ENCODE measurements around the gene P4HA3. TPM values are rescaled to one million over a fixed set of nuclear protein-coding genes. Genes with fewer than 3 reads are reported as not detected.

The P4HA3 gene
- total and polyA plus RNA-seq, 2 experiments from 2014 or later: 0.27 TPM; not detected in 1

DNA sequence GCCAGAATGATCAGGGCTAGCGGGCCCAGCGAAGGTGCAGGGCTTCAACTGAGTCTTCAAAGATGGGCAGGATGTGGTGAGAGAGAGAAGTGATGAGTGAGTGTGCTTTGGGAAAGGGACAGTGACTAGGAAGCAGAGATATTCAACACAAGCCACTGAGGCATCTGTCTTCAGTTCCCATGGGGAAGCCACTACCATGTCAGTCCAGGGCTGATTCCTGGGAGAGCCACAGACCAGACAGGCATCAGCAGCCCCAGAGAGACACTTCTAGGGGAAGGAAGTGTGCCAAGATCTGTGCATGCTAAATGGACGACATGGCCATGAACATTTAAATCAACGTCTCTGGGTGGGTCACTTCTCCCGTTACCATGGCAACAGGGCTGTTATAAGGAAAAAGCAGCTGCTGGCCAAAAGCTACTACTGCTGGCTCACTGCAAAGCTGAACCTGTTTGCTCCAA lies 28.5 kb downstream of the P4HA3 start:
- H3K27ac ChIP-seq: no peak overlapping the region
- TF ChIP-seq CTCF (IDR thresholded peaks at IDR 0.05; ENCODE audit: low read depth, low read length): no peak
- H3K27me3 ChIP-seq: no peaks in the 10 kb centered on the region
- no peak for DNase-seq (ENCODE audit: low read depth in 1 of 2, low spot score in 1 of 2)
- H3K4me1 ChIP-seq (ENCODE audit: low read depth): no peaks in the 10 kb centered on the region
- no peaks in the 10 kb centered on the region for H3K9me3 ChIP-seq (ENCODE audit: low read depth)
- H3K36me3 ChIP-seq: no peaks in the 10 kb centered on the region
- no peak overlapping the region for H3K4me3 ChIP-seq

- no peaks in the 10 kb centered on the region for H3K9me3 ChIP-seq (ENCODE audit: low read depth)
- no peaks in the 10 kb centered on the region for H3K4me1 ChIP-seq (ENCODE audit: low read depth)
- H3K36me3 ChIP-seq: no peaks in the 10 kb centered on the region
- no peak overlapping the region for H3K4me3 ChIP-seq
- H3K27ac ChIP-seq: no peak overlapping the region
- DNase-seq (ENCODE audit: low read depth in 1 of 2, low spot score in 1 of 2): no peak
- TF ChIP-seq CTCF (IDR thresholded peaks at IDR 0.05; ENCODE audit: low read depth, low read length): no peak
- H3K27me3 ChIP-seq: no peaks in the 10 kb centered on the region
Observed at GRCh38 chr11:74282421-74282820, 29.0 kb downstream of the P4HA3 start.

- no peaks in the 10 kb centered on the region for H3K9me3 ChIP-seq (ENCODE audit: low read depth)
- no peaks in the 10 kb centered on the region for H3K36me3 ChIP-seq
- no peak overlapping the region for H3K4me3 ChIP-seq
- H3K4me1 ChIP-seq (ENCODE audit: low read depth): no peaks in the 10 kb centered on the region
- no peak for DNase-seq (ENCODE audit: low read depth in 1 of 2, low spot score in 1 of 2)
- H3K27ac ChIP-seq: no peak overlapping the region
- no peaks in the 10 kb centered on the region for H3K27me3 ChIP-seq
- no peak for TF ChIP-seq CTCF (IDR thresholded peaks at IDR 0.05; ENCODE audit: low read depth, low read length)
Observed at GRCh38 chr11:74280494-74280893, 30.9 kb downstream of the P4HA3 start.

DNA sequence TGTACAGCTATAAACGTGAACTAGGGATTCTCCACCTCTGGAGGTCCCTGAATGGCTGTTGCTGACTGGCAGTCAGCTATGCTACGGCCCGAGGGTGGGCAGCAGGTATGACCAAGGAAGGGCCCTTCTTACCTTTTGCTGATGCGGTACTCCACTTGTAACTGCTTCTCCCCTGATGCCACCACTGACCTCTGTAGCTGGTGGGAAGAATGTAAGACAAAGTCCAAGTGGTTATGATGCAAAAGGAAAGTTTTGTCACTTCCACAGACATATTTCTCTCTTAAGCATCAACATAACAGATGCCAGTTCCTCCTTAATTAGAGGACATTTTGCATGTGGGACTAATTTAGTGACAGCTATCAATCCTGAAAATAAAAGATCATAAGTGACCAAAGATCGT lies 32.2 kb downstream of the P4HA3 start:
- Histone ChIP-seq H3K27me3 (no peaks in the 10 kb centered on the region), H3K9me3 (ENCODE audit: low read depth) (no peaks in the 10 kb centered on the region), H3K36me3 (no peaks in the 10 kb centered on the region), H3K4me3 (no peak overlapping the region), H3K27ac (no peak overlapping the region), H3K4me1 (ENCODE audit: low read depth) (no peaks in the 10 kb centered on the region)
- DNase-seq (ENCODE audit: low read depth in 1 of 2, low spot score in 1 of 2): peak in 1 of 2 donors; percentile 33
- no peak for TF ChIP-seq CTCF (IDR thresholded peaks at IDR 0.05; ENCODE audit: low read depth, low read length)

- H3K27ac ChIP-seq: no peak overlapping the region
- H3K4me1 ChIP-seq (ENCODE audit: low read depth): no peaks in the 10 kb centered on the region
- no peaks in the 10 kb centered on the region for H3K36me3 ChIP-seq
- H3K27me3 ChIP-seq: no peaks in the 10 kb centered on the region
- H3K9me3 ChIP-seq (ENCODE audit: low read depth): no peaks in the 10 kb centered on the region
- peak in 1 of 2 donors; percentile 99 for DNase-seq (ENCODE audit: low read depth in 1 of 2, low spot score in 1 of 2)
- H3K4me3 ChIP-seq: no peak overlapping the region
- TF ChIP-seq CTCF (IDR thresholded peaks at IDR 0.05; ENCODE audit: low read depth, low read length): no peak
Observed at GRCh38 chr11:74278721-74279161, 32.7 kb downstream of the P4HA3 start.

- H3K4me3 ChIP-seq: no peak overlapping the region
- no peak for DNase-seq (ENCODE audit: low read depth in 1 of 2, low spot score in 1 of 2)
- H3K4me1 ChIP-seq (ENCODE audit: low read depth): no peaks in the 10 kb centered on the region
- H3K27ac ChIP-seq: no peak overlapping the region
- H3K36me3 ChIP-seq: no peaks in the 10 kb centered on the region
- TF ChIP-seq CTCF (IDR thresholded peaks at IDR 0.05; ENCODE audit: low read depth, low read length): no peak
- no peaks in the 10 kb centered on the region for H3K27me3 ChIP-seq
- no peaks in the 10 kb centered on the region for H3K9me3 ChIP-seq (ENCODE audit: low read depth)
Observed at GRCh38 chr11:74278103-74278502, 33.3 kb downstream of the P4HA3 start.
